WERI-Rb-1 (cell line): ENCODE results near the gene SLC25A40.

ENCODE experiments used
- DNase-seq: peaks from one replicate; pipeline ENCODE4 v3.0.0-alpha.2; 2020
- H3K27ac ChIP-seq: fragments of 250-450 bp; sonication (Bioruptor Pico); 2 replicates; pipeline ENCODE4 v1.5.1; 2020; ENCODE audit warnings: mild to moderate bottlenecking, moderate library complexity
- H3K27me3 ChIP-seq: fragments of 250-450 bp; sonication (Bioruptor Pico); 2 replicates; pipeline ENCODE4 v1.5.1; 2021; ENCODE audit warnings: mild to moderate bottlenecking, low read depth, moderate library complexity; ENCODE audit not compliant: insufficient read depth, severe bottlenecking
- H3K36me3 ChIP-seq: fragments of 250-450 bp; sonication (Bioruptor Pico); 2 replicates; pipeline ENCODE4 v1.5.1; 2020; ENCODE audit warnings: mild to moderate bottlenecking, moderate library complexity
- H3K4me3 ChIP-seq: 2 replicates; pipeline ENCODE4 v1.5.1; 2011; ENCODE audit warnings: low read depth, mild to moderate bottlenecking, control low read depth, low read length
- H3K9me3 ChIP-seq: fragments of 250-450 bp; sonication (Bioruptor Pico); 2 replicates; pipeline ENCODE4 v1.5.1; 2021; ENCODE audit warnings: mild to moderate bottlenecking, moderate library complexity; ENCODE audit not compliant: severe bottlenecking
- CTCF ChIP-seq: IDR thresholded peaks from 2 replicates; pipeline ENCODE4 v1.5.1; 2011; ENCODE audit warnings: low read depth, mild to moderate bottlenecking, control low read depth, inconsistent platforms, low read length

Gene SLC25A40

GRCh38 chr7:87818336-87818735, 57.8 kb downstream of the SLC25A40 start:
- DNase-seq = no peak
- Histone ChIP-seq H3K27me3 (no peaks in the 10 kb centered on the region), H3K4me3 (no peak overlapping the region), H3K27ac (no peak overlapping the region), H3K9me3 (no peaks in the 10 kb centered on the region), H3K36me3 (no peaks in the 10 kb centered on the region)
- no peak for TF ChIP-seq CTCF

- TF ChIP-seq CTCF = no peak
- no peaks in the 10 kb centered on the region for H3K9me3 ChIP-seq
- no peaks in the 10 kb centered on the region for H3K36me3 ChIP-seq
- no peaks in the 10 kb centered on the region for H3K27me3 ChIP-seq
- H3K27ac ChIP-seq = no peak overlapping the region
- no peak for DNase-seq
- H3K4me3 ChIP-seq = no peak overlapping the region
These were observed 59.8 kb downstream of the SLC25A40 start for GRCh38 chr7:87816389-87816788.

- no peak for TF ChIP-seq CTCF
- Histone ChIP-seq H3K27me3 (no peaks in the 10 kb centered on the region), H3K36me3 (no peaks in the 10 kb centered on the region), H3K27ac (no peak overlapping the region), H3K4me3 (no peak overlapping the region), H3K9me3 (no peaks in the 10 kb centered on the region)
- DNase-seq = no peak
These were observed 65.4 kb downstream of the SLC25A40 start for GRCh38 chr7:87810726-87811125.

GRCh38 chr7:87810130-87810529, 66.0 kb downstream of the SLC25A40 start:
- no peak overlapping the region for H3K4me3 ChIP-seq
- H3K9me3 ChIP-seq = no peaks in the 10 kb centered on the region
- TF ChIP-seq CTCF = no peak
- no peak for DNase-seq
- no peak overlapping the region for H3K27ac ChIP-seq
- H3K27me3 ChIP-seq = no peaks in the 10 kb centered on the region
- H3K36me3 ChIP-seq = no peaks in the 10 kb centered on the region

GRCh38 chr7:87806150-87806549, 70.0 kb downstream of the SLC25A40 start:
- Histone ChIP-seq H3K27me3 (no peaks in the 10 kb centered on the region), H3K9me3 (no peaks in the 10 kb centered on the region), H3K27ac (no peak overlapping the region), H3K4me3 (no peak overlapping the region), H3K36me3 (no peaks in the 10 kb centered on the region)
- no peak for TF ChIP-seq CTCF
- no peak for DNase-seq

- peak; percentile 62 for TF ChIP-seq CTCF
- no peak overlapping the region for H3K27ac ChIP-seq
- no peaks in the 10 kb centered on the region for H3K36me3 ChIP-seq
- no peaks in the 10 kb centered on the region for H3K27me3 ChIP-seq
- no peak overlapping the region for H3K4me3 ChIP-seq
- no peak for DNase-seq
- H3K9me3 ChIP-seq = no peaks in the 10 kb centered on the region
These were observed 78.3 kb downstream of the SLC25A40 start for GRCh38 chr7:87797798-87798403.
